Measurements from ENCODE around the gene FTH1.
A peak's percentile ranks its signal among the peaks of the same experiment; 100 is the strongest.
"Not testable (repeated sequence)": the region's sequence is repeated elsewhere in the genome, so short reads cannot be mapped to it uniquely, and the experiment has no call there.

The FTH1 gene

GRCh38 chr11:61963282-61964057 lies 4.0 kb downstream of the FTH1 start:
- DNase-seq = no peak

- no peak for DNase-seq
Measured at GRCh38 chr11:61963016-61963281, 4.5 kb downstream of the FTH1 start.

GRCh38 chr11:61962213-61963015 lies 5.0 kb downstream of the FTH1 start:
- DNase-seq = no peak

DNA sequence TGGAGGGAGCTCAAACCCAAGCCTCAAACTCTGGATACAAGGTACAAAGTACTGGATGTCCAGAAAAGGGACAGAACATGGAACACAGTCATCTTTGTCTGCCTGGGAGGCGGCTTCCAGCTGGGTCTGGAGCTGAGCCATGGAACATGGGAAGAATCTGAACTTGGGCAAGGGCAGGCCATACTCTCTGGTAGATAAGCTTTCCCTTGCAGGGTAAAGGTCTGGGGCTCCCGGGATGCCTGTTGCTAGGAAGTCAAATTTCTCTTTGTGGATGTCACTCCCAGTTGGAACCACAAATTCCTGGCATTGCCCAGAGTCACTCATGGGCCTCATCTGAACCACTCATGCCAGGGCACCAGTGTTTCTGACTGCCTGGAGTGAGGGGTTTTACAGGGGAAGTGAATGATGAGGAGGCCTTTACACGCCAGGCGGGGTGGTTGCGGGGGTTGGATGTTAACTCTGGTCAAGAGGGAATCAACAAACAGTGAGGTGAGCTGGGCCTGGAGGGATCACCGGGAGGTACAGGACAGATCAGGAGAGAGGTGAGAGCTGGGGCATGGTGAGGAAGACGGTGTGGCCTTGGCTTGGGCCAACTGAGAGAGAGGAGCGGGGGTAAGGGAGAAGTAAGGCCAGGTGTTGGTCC lies 5.7 kb downstream of the FTH1 start:
- DNase-seq = no peak

DNA sequence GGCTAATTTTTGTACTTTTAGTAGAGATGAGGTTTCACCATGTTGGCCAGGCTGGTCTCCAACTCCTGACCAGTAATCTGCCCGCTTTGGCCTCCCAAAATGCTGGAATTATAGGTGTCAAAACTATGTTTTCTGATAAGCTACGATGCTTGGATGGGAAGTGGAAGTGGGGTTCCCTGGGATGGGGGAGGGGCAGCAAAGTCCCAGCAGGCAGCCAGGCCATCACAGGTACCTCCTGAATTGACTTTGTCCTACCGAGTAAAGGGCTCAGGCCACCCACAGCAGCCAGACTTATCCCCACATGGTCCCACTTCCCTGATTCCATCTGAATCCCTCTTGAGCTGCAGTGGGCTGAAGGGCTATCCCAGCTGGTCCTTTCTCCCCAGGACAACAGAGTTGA lies 6.9 kb downstream of the FTH1 start:
- DNase-seq = no peak

DNA sequence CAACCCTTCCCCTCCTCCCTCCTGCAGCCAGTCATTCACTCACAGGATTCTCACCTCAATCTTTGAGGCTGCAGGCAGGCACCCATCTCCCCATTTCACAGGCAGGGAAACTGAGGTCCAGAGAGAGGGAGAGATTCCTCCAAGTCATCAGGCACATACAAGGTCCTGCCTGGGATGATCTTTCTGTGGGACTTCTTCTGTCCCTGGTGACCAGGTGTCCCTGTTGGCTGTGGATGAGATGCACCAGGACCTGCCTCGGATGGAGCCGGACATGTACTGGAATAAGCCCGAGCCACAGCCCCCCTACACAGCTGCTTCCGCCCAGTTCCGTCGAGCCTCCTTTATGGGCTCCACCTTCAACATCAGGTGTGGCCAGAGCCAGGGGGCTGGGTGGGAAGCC lies 7.8 kb downstream of the FTH1 start:
- DNase-seq = no peak

DNA sequence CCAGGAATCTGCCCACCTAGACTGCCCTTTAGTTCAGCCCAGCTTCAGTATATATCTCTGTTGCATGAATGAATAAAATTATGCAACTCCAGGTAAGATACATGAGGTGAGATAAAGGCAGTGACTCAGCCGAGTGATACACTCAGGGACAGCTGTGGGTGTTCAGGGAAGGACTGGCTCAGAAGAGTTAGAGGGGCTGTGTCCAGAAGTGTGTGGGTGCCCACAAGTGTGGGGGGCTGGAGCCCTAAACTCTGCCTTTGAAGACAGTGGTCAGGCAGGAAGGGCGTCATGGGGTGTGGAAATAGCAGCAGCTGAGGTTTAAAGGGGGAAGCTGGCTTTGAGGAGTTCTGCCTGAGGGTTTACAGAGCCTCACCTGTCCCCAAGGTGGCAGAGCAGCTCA lies 8.3 kb downstream of the FTH1 start:
- no peak for DNase-seq

GRCh38 chr11:61958590-61958989 lies 8.8 kb downstream of the FTH1 start:
- DNase-seq = no peak

DNA sequence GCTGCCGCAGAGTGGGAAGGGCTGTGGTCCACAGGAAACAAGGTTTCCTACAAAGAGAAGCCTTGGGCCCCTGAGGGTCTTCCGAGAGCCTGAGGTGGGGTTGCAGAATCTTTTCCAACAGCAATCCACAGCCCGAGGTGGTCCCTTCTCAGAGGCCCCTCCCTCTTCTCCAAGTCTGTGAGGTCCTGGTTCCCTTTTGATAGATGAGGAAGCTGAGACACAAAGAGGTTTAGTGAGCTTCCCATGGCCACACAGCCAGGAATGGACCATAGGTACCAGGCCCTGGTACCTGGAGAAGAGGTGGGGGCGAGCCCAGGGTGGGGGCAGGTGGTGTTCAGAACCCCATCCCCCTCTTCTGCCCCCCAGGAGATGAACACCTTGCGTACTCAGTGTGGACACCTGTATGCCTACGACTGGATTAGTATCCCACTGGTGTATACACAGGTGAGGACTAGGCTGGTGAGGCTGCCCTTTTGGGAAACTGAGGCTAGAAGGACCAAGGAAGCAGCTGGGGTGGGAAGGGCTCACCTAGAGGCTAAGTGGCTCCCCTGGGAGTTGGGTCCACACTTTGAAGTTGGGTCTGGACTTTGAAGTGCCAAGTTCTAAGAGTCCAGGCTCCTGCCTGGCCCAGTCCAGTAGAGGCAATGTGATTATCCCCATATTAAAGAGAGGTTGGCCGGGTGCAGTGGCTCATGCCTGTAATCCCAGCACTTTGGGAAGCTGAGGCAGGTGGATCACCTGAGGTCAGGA lies 10.2 kb downstream of the FTH1 start:
- DNase-seq = no peak

GRCh38 chr11:61956191-61957020 lies 11.0 kb downstream of the FTH1 start:
- DNase-seq = no peak

- no peak for DNase-seq
Measured at GRCh38 chr11:61955422-61956135, 11.9 kb downstream of the FTH1 start.

- DNase-seq = no peak
Measured at GRCh38 chr11:61954851-61955421, 12.5 kb downstream of the FTH1 start.

- DNase-seq = no peak
Measured at GRCh38 chr11:61954106-61954850, 13.2 kb downstream of the FTH1 start.

DNA sequence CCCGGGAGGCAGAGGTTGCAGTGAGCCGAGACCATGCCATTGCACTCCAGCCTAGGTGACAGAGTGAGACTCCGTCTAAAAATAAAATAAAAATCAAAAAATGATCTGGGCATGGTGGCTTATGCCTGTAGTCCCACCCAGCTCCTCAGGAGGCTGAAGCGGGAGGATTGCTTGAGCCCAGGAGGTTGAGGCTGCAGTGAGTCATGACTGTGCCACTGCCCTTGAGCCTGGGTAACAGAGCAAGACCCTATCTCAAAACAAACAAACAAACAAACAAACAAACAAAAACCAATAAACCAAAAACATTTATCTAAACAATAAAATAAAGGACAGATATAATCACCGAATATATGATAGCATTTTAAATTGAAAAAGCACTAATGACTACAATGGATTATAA lies 13.8 kb downstream of the FTH1 start:
- DNase-seq = not testable (repeated sequence)

GRCh38 chr11:61952882-61953281 lies 14.6 kb downstream of the FTH1 start:
- DNase-seq = no peak

- DNase-seq = no peak
Measured at GRCh38 chr11:61951484-61952135, 15.8 kb downstream of the FTH1 start.

GRCh38 chr11:61950035-61950547 lies 17.3 kb downstream of the FTH1 start, which contains the start of gene BEST1:
BEST1 (plus strand) TSS chr11:61950351; CDS start chr11:61951807, 1,456 bp downstream.
- no peak for DNase-seq

GRCh38 chr11:61949169-61950034 lies 18.0 kb downstream of the FTH1 start:
- peak; percentile 49 for DNase-seq

DNA sequence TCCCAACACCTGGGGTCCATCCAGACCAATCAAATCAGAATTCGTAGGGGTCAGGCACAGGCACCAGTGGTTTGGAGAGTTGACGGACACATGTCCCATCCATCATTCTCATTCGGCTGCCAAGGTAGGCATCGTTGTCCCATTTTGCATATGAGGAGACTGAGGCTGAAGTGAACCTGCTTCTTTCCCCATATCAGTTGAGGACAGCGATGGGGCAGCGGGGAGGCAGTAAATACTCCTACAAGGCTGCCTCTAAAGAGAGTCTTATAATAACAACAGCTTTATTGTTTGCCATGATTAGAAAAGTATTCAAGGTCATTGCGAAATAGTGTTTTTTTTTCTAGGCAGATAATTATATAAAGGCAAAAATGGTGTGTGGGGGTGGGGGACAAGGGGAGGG lies 18.9 kb downstream of the FTH1 start:
- no peak for DNase-seq

Data from NCI-H1694 treated with DMSO at 0.1 percent for 48 hours (cell line).